ENCODE measurements around the gene TENT4A. TPM values are rescaled to one million over a fixed set of nuclear protein-coding genes. Genes with fewer than 3 reads are reported as not detected.

Gene TENT4A
- total RNA-seq, 1 experiment from 2014 or later = 32.3 TPM

GRCh38 chr5:6674886-6675285 lies 38.3 kb upstream of the TENT4A start:
- H3K4me1 Mint-ChIP-seq (ENCODE audit: low read depth, unreplicated experiment) = no peaks in the 10 kb centered on the region
- H3K27me3 ChIP-seq (replicated peaks; ENCODE audit: control insufficient read depth, insufficient read depth, low read length) = no peaks in the 10 kb centered on the region
- no peaks in the 10 kb centered on the region for H3K4me1 ChIP-seq
- H3K36me3 ChIP-seq (ENCODE audit: control insufficient read depth, insufficient read depth, low read length) = no peaks in the 10 kb centered on the region
- intact Hi-C loops (cut with micrococcal nuclease; ENCODE audit: unreplicated experiment) = no loop called here
- H3K9me3 Mint-ChIP-seq (ENCODE audit: unreplicated experiment) = no peaks in the 10 kb centered on the region
- ChIA-PET POLR2A (no interaction called here), CTCF (no interaction called here)
- no peak for DNase-seq
- TF ChIP-seq CTCF (IDR thresholded peaks at IDR 0.05; ENCODE audit: insufficient read depth in 1 of 2, low read depth in 1 of 2, low read length in 1 of 2, severe bottlenecking in 1 of 2, unreplicated experiment in 1 of 2) = no peak
- no peak overlapping the region for H3K4me3 ChIP-seq (ENCODE audit: low read depth, low read length)
- H3K9me3 ChIP-seq = no peaks in the 10 kb centered on the region
- no peaks in the 10 kb centered on the region for H3K36me3 Mint-ChIP-seq (ENCODE audit: insufficient read depth, unreplicated experiment)
- no peak overlapping the region for H3K27ac Mint-ChIP-seq (ENCODE audit: unreplicated experiment)
- no TSS peak for BruUV-seq (replicated peaks)
- H3K27me3 Mint-ChIP-seq (ENCODE audit: insufficient read depth, unreplicated experiment) = no peaks in the 10 kb centered on the region
- H3K4me3 Mint-ChIP-seq (ENCODE audit: unreplicated experiment) = no peak overlapping the region

GRCh38 chr5:6675784-6676491 lies 37.3 kb upstream of the TENT4A start:
- Histone ChIP-seq H3K4me1 (no peaks in the 10 kb centered on the region), H3K4me3 (ENCODE audit: low read depth, low read length) (no peak overlapping the region), H3K36me3 (ENCODE audit: control insufficient read depth, insufficient read depth, low read length) (no peaks in the 10 kb centered on the region), H3K9me3 (no peaks in the 10 kb centered on the region), H3K27me3 (replicated peaks; ENCODE audit: control insufficient read depth, insufficient read depth, low read length) (no peaks in the 10 kb centered on the region)
- H3K27ac Mint-ChIP-seq (ENCODE audit: unreplicated experiment) = no peak overlapping the region
- BruUV-seq (replicated peaks) = no TSS peak
- no peaks in the 10 kb centered on the region for H3K36me3 Mint-ChIP-seq (ENCODE audit: insufficient read depth, unreplicated experiment)
- no peaks in the 10 kb centered on the region for H3K4me1 Mint-ChIP-seq (ENCODE audit: low read depth, unreplicated experiment)
- H3K27me3 Mint-ChIP-seq (ENCODE audit: insufficient read depth, unreplicated experiment) = no peaks in the 10 kb centered on the region
- POLR2A ChIA-PET = no interaction called here
- H3K4me3 Mint-ChIP-seq (ENCODE audit: unreplicated experiment) = no peak overlapping the region
- DNase-seq = no peak
- H3K9me3 Mint-ChIP-seq (ENCODE audit: unreplicated experiment) = no peaks in the 10 kb centered on the region
- intact Hi-C loops (cut with micrococcal nuclease; ENCODE audit: unreplicated experiment) = no loop called here
- TF ChIP-seq CTCF (IDR thresholded peaks at IDR 0.05; ENCODE audit: insufficient read depth in 1 of 2, low read depth in 1 of 2, low read length in 1 of 2, severe bottlenecking in 1 of 2, unreplicated experiment in 1 of 2) = no peak
- CTCF ChIA-PET = no interaction called here

- Histone ChIP-seq H3K27me3 (replicated peaks; ENCODE audit: control insufficient read depth, insufficient read depth, low read length) (no peaks in the 10 kb centered on the region), H3K9me3 (no peaks in the 10 kb centered on the region), H3K4me3 (ENCODE audit: low read depth, low read length) (no peak overlapping the region), H3K36me3 (ENCODE audit: control insufficient read depth, insufficient read depth, low read length) (no peaks in the 10 kb centered on the region), H3K4me1 (no peaks in the 10 kb centered on the region)
- TF ChIP-seq CTCF (IDR thresholded peaks at IDR 0.05; ENCODE audit: insufficient read depth in 1 of 2, low read depth in 1 of 2, low read length in 1 of 2, severe bottlenecking in 1 of 2, unreplicated experiment in 1 of 2) = no peak
- H3K4me3 Mint-ChIP-seq (ENCODE audit: unreplicated experiment) = no peak overlapping the region
- H3K36me3 Mint-ChIP-seq (ENCODE audit: insufficient read depth, unreplicated experiment) = no peaks in the 10 kb centered on the region
- no peaks in the 10 kb centered on the region for H3K4me1 Mint-ChIP-seq (ENCODE audit: low read depth, unreplicated experiment)
- H3K27ac Mint-ChIP-seq (ENCODE audit: unreplicated experiment) = no peak overlapping the region
- BruUV-seq (replicated peaks) = no TSS peak
- ChIA-PET CTCF (no interaction called here), POLR2A (no interaction called here)
- intact Hi-C loops (cut with micrococcal nuclease; ENCODE audit: unreplicated experiment) = no loop called here
- peaks cover 2% of the 10 kb centered on the region for H3K27me3 Mint-ChIP-seq (ENCODE audit: insufficient read depth, unreplicated experiment)
- H3K9me3 Mint-ChIP-seq (ENCODE audit: unreplicated experiment) = no peaks in the 10 kb centered on the region
- DNase-seq = no peak
These were observed 36.5 kb upstream of the TENT4A start for GRCh38 chr5:6676702-6677101.

All from Caco-2 (cell line).